Esophagus muscularis mucosa (tissue), 3 donors: Measurements from ENCODE around the gene SLC6A8.
"Not testable (repeated sequence)": the region's sequence is repeated elsewhere in the genome, so short reads cannot be mapped to it uniquely, and the experiment has no call there.

ENCODE experiments used
- CTCF ChIP-seq, 3 experiments: fragments of 200-600 bp in 2 of 3; fragments of 450-650 bp in 1 of 3; sonication (generic) in 2 of 3; IDR thresholded peaks; one replicate each; pipeline ENCODE4 v1.5.1; 2017 to 2019; ENCODE audit warnings: antibody characterized with exemption in 3 of 3, mild to moderate bottlenecking in 2 of 3, moderate library complexity in 1 of 3
- POLR2A ChIP-seq: fragments of 450-650 bp; IDR thresholded peaks from one replicate; pipeline ENCODE4 v1.6.1; 2017; ENCODE audit warnings: antibody characterized with exemption, moderate library complexity, mild to moderate bottlenecking, low read depth

GRCh38 chrX:153730115-153730514 is 42.4 kb downstream of the SLC6A8 start:
- TF ChIP-seq CTCF (IDR thresholded peaks at IDR 0.05); POLR2A: not testable (repeated sequence)
